GM12878 (cell line): ENCODE data around the gene PVRIG. TPM values are rescaled to one million over a fixed set of nuclear protein-coding genes. Genes with fewer than 3 reads are reported as not detected.
A peak's percentile ranks its signal among the peaks of the same experiment; 100 is the strongest.

Experiments used
- BHLHE40 ChIP-seq, 2 experiments: fragments of 450-650 bp in 1 of 2; IDR thresholded peaks; 2 replicates each; pipeline ENCODE4 v1.6.1; 2011 to 2017; ENCODE audit warnings: low read depth in 2 of 2, borderline replicate concordance in 1 of 2, improper control_type of control experiment in 1 of 2, low read length in 1 of 2, mild to moderate bottlenecking in 1 of 2
- CBX5 ChIP-seq: sonication (generic); IDR thresholded peaks from 2 replicates; pipeline ENCODE4 v1.6.1; 2016; ENCODE audit warnings: low read depth, moderate library complexity, mild to moderate bottlenecking, inconsistent platforms
- CHD1 ChIP-seq: IDR thresholded peaks from 2 replicates; pipeline ENCODE4 v1.6.1; 2012; ENCODE audit warnings: low read depth, low read length, improper control_type of control experiment
- CHD2 ChIP-seq: IDR thresholded peaks from 2 replicates; pipeline ENCODE4 v1.6.1; 2011; ENCODE audit warnings: low read depth, low read length, improper control_type of control experiment, borderline replicate concordance
- CREB1 ChIP-seq: IDR thresholded peaks from 2 replicates; pipeline ENCODE4 v1.6.1; 2012; ENCODE audit warnings: low read depth, mild to moderate bottlenecking, inconsistent platforms
- CUX1 ChIP-seq: IDR thresholded peaks from 2 replicates; pipeline ENCODE4 v1.6.1; 2012; ENCODE audit warnings: improper control_type of control experiment, low read depth, low read length; ENCODE audit not compliant: insufficient replicate concordance
- DPF2 ChIP-seq: fragments of 450-650 bp; IDR thresholded peaks from 2 replicates; pipeline ENCODE4 v1.6.1; 2017; ENCODE audit warnings: mild to moderate bottlenecking
- E4F1 ChIP-seq: fragments of 450-650 bp; IDR thresholded peaks from 2 replicates; pipeline ENCODE4 v1.6.1; 2018; ENCODE audit warnings: borderline replicate concordance, mild to moderate bottlenecking; ENCODE audit not compliant: partially characterized antibody
- MEF2B ChIP-seq: fragments of 450-650 bp; IDR thresholded peaks from 2 replicates; pipeline ENCODE4 v1.6.1; 2018; ENCODE audit warnings: mild to moderate bottlenecking, moderate library complexity; ENCODE audit not compliant: partially characterized antibody, poor library complexity, severe bottlenecking
- NBN ChIP-seq: fragments of 450-650 bp; IDR thresholded peaks from 2 replicates; pipeline ENCODE4 v1.6.1; 2016
- NKRF ChIP-seq: fragments of 450-650 bp; conservative IDR thresholded peaks from 2 replicates; pipeline ENCODE4 v1.6.1; 2017; ENCODE audit warnings: mild to moderate bottlenecking, moderate library complexity
- NR2C1 ChIP-seq: fragments of 450-650 bp; IDR thresholded peaks from 2 replicates; pipeline ENCODE4 v1.6.1; 2017; ENCODE audit warnings: antibody characterized with exemption, mild to moderate bottlenecking, moderate library complexity
- NR2C2 ChIP-seq: IDR thresholded peaks from 2 replicates; pipeline ENCODE4 v1.6.1; 2011; ENCODE audit warnings: borderline replicate concordance, low read depth; ENCODE audit not compliant: control insufficient read depth, insufficient read length
- NR2F1 ChIP-seq: fragments of 450-650 bp; conservative IDR thresholded peaks from 2 replicates; pipeline ENCODE4 v1.6.1; 2017; ENCODE audit warnings: mild to moderate bottlenecking
- PBX3 ChIP-seq: IDR thresholded peaks from 2 replicates; pipeline ENCODE4 v1.6.1; 2011; ENCODE audit warnings: mild to moderate bottlenecking, low read depth, low read length, moderate library complexity; ENCODE audit not compliant: insufficient replicate concordance
- RELB ChIP-seq: fragments of 450-650 bp; IDR thresholded peaks from 2 replicates; pipeline ENCODE4 v1.6.1; 2017; ENCODE audit warnings: low read depth, mild to moderate bottlenecking, moderate library complexity
- TCF12 ChIP-seq: IDR thresholded peaks from 2 replicates; pipeline ENCODE4 v1.6.1; 2011; ENCODE audit warnings: low read depth, mild to moderate bottlenecking, low read length
- ZSCAN29 ChIP-seq: fragments of 450-650 bp; IDR thresholded peaks from 2 replicates; pipeline ENCODE4 v1.6.1; 2017; ENCODE audit warnings: mild to moderate bottlenecking, moderate library complexity
- polyA plus RNA-seq, 11 experiments: library from polyadenylated mRNA; depleted of rRNA in 4 of 11; unstranded in 6 of 11; stranded (reverse) in 5 of 11; fragments of >200 nt; fragmentation: Nextera tagmentation in 4 of 11; fragmentation: Illumina TruSeq in 1 of 11; extraction: Ambion mirVana in 4 of 11; extraction: Trizol in 1 of 11; gene quantifications; 1 replicate in 1 of 11; 2 replicates in 10 of 11; pipeline versions ENCODE4 v1.2.1 to v1.2.3, GENCODE V29; 2011 to 2016; ENCODE audit warnings: inconsistent platforms in 2 of 11, missing spikeins in 2 of 11, low read depth in 1 of 11
- total RNA-seq, 4 experiments: library from RNA; depleted of rRNA in 3 of 4; stranded (reverse); fragments of >200 nt in 3 of 4; fragmentation: Illumina TruSeq in 1 of 4; extraction: Trizol in 1 of 4; gene quantifications; 2 replicates each; pipeline versions ENCODE4 v1.2.1 to v1.2.3, GENCODE V29; 2013 to 2021

PVRIG gene
- total and polyA plus RNA-seq, 10 of the 15 experiments (the other 5 are each of a cell fraction or from before 2014, with no cell fraction given), result 1.3 to 44.0 (median 17.9) TPM

GRCh38 chr7:100211342-100211780 is 8.4 kb upstream of the PVRIG start (continued):
- TF ChIP-seq CUX1 (no peak), MEF2B (peak; percentile 43), TCF12 (no peak), CHD2 (peak; percentile 38; the same call in 1 of the 2 replicates), RELB (peak; percentile 62), ZSCAN29 (no peak), NBN (peak; percentile 67), BHLHE40 (IDR thresholded peaks at IDR 0.05; ENCODE audit: borderline replicate concordance in 1 of 2, low read depth in 2 of 2, low read length in 1 of 2) (peak; percentile 29 to 39; a peak in 2 of 4 replicates), E4F1 (no peak), NR2C2 (no peak), NR2F1 (peak; percentile 49; the same call in 1 of the 2 replicates), CHD1 (no peak), CBX5 (0 out of 2 replicates have a peak, but pooled peaks have one; percentile 28), CREB1 (peak; percentile 70; the same call in 1 of the 2 replicates), PBX3 (no peak), NKRF (no peak), DPF2 (peak; percentile 56; the same call in 1 of the 2 replicates), NR2C1 (no peak)
